ENCODE results near the gene ACSM2A.
"Not testable (repeated sequence)": the region's sequence is repeated elsewhere in the genome, so short reads cannot be mapped to it uniquely, and the experiment has no call there.

ACSM2A gene

DNA sequence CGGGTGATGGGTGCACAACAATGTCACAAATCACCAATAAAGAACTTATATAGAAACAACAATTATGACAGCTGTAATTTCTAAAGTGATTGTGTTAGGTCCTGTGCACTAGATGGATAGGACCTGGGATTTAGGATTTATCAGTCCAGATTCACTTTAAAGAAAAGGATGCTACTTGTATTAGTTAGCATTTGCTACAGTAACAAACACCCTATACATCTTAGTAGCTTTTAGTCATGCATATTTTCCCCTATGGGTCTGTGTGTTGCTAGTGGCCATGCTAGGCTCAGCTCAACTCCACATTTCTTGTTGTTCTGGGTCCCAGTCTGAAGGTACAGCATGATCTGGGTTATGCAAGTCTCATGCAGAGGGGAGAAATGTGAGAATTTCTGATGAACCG, 7.9 kb downstream of the ACSM2A start:
- DNase-seq: not testable (repeated sequence)

DNA sequence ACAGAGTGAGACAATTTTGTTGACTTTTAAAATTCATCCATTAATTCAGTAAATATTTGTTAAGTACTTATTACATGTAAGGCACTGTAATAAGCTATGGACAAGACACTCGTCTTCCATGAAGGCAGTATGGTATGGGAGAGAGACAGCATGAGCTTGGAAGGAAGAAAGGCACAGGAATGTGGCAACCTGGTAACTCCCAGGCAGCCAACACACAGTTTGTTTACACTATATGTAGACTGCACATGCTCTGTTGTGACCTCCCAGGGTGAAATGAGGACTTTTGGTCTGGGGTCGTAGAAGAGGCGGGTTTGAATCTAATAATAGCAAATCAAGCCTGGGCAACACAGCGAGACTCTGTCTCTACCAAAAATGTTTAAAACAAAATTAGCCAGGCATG, 9.0 kb downstream of the ACSM2A start:
- DNase-seq: not testable (repeated sequence)

- DNase-seq: not testable (repeated sequence)
Observed at GRCh38 chr16:20468954-20469353, 17.6 kb downstream of the ACSM2A start.

GRCh38 chr16:20469930-20470329, 18.6 kb downstream of the ACSM2A start:
- DNase-seq: not testable (repeated sequence)

DNA sequence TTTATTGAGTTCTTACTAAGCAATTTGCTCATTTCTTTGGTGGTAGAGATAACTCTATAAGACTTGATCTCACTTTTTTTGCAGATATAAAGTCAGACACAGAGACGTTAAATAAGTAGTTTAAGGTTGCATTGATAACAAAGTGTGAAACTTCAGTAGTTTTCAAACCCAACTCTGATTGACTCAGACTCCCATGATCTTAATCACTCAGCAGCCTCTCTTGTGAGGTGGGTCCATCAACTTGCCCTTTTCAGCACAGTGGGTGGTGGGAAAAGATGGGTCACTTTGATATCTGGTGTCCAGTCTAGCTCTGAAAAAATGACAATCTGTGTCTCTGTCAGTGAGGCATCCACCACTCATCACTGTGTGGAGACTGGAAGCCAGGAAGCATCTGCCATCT, 19.4 kb downstream of the ACSM2A start:
- DNase-seq: not testable (repeated sequence)

GRCh38 chr16:20477188-20477744, 25.9 kb downstream of the ACSM2A start:
- DNase-seq: not testable (repeated sequence)

- not testable (repeated sequence) for DNase-seq
Observed at GRCh38 chr16:20483989-20484388, 32.7 kb downstream of the ACSM2A start.

DNA sequence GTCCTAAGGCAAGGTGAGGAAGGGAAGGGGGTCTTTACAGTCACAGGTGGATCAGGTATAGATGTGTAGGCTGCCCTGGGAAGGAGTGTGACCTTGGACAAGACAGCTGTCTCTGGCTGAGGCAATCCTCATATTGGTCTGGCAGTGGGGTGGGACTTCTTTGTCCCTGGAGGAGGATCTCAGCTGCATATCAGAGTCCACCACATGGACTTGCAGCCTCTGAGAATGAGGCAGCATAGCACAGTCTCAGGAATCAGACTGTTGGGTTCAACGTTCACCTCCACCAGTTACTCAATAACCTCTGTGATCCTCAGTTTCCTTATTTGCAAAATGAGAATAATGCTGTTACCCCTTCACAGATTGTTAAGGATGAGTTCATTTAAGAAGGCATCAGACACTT, 33.4 kb downstream of the ACSM2A start:
- DNase-seq: no peak

DNA sequence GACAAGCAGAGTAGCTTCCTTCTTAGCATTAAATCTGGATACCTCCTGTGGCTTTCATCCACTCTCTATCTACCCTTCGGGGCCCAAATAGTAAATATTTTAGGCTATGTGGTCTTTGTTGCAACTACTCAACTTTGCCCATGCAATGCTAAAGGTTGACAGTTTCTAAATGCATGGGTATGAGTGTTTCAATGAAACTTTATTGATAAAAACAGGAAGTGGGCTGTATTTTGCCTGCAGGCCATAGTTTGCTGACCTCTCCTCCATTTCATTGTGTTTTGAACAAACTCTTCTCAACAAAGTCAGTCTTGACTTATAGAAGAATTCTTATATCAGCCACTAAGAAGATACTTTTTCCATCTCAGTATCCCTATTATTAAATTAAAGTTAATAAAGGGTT, 34.1 kb downstream of the ACSM2A start:
- DNase-seq: no peak

- DNase-seq: not testable (repeated sequence)
Observed at GRCh38 chr16:20490994-20491393, 39.7 kb downstream of the ACSM2A start.

DNA sequence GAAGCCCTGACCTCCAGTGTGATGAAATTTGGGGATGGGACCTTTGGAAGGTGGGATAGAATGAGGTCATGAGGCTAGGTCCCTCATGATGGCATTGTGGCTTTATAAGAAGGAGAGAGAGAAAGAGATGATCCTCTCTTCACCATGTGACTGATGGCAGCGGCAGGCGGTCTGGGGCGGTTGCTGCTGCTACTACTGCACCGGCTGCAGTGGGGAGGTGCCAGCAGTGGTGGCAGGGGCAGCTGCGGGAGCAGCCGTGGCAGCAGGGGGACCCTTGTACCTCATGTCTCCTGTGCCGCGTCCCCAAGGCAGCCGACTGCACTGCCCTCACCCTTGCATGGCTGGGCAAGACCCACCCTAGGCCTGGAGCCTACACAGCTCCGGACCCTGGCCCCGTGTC, 40.1 kb downstream of the ACSM2A start:
- DNase-seq: not testable (repeated sequence)

DNA sequence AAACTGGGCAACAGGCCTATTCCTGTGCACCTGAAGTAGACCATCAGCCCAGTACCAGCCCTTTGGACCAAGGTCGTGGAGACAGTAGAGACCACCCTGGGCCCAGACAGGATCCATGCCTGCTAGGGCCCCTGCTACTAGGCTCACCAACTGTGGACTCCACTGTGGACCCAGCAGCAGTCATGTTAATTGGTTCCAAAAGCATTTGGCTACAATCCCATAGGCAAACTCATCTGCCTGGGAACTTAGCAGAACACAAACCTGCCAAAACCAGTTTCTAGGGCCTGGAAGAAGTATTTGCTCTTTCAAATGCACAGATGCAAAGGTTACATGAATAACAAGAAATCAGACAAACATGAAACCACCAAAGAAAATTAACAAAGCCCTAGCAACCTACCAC, 53.1 kb downstream of the ACSM2A start:
- no peak for DNase-seq

DNA sequence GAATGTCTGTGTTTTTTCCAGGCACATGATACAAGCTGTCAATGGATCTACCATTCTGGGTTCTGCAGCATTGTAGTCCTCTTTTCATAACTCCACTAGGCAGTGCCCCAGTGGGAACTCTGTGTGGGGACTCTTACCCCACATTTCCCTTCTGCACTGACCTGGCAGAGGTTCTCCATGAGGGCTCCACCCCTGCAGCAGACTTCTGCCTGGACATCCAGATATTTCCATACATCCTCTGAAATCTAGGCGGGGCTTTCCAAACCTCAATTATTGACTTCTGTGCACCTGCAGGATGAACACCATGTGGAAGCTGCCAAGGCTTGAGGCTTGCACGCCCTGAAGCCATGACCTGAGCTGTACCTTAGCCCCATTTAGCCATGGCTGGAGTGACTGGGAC, 56.0 kb downstream of the ACSM2A start:
- DNase-seq: no peak

DNA sequence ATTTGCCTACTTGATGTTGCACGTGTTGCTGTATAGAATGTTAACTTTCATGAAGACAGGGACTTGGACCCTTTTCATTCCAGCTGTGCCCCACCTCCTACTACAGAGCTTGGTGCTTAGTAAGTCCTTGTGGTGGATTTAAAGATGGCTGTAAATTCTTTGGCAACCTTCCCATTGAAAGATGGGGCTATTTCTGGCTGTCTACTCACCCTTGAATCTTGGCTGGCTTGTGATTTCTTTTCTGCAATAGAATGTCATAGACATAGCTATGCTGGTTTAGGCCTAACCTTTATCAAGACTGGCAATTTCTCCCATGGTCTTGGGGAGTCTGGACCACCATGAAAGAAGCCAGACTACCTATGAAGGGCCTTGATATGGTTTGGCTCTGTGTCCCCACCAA, 59.0 kb downstream of the ACSM2A start:
- no peak for DNase-seq

DNA sequence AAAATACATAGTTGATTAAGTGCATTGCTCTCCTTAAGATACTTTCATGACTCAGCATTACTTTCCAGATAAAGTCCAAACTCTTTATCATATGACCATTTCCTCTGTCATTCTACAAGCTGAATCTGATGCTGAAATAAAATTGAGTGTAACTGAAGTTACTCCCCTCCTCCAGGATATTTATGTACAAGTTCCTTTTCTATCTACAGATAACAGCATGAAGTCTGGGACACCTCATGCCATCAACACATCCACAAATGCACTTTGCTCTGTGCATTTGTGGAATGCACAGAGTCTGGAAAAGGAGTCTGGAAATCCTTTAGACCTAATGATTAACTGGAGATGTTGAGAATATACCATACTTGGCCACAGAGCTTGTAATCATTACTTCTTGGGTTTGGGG, 64.4 kb downstream of the ACSM2A start:
- DNase-seq: no peak

DNA sequence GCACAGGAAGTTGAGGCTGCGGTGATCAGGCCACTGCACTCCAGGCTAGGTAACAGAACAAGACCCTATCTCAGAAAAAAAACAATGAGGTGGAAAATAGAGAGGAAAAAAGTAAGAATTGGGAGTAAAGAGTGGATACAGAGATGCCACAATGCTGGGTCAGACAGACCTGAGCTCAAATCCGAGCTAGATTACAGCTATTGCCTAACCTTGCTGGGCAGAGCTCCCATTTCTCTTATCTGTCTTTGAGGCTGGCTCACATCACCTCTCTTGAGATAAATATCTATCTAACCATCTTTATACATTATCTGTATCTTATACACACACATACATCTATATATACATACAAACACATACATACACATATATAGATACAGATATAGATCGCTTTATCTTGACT, 65.8 kb downstream of the ACSM2A start:
- no peak for DNase-seq

GRCh38 chr16:20519231-20519630, 67.9 kb downstream of the ACSM2A start:
- DNase-seq: no peak

DNA sequence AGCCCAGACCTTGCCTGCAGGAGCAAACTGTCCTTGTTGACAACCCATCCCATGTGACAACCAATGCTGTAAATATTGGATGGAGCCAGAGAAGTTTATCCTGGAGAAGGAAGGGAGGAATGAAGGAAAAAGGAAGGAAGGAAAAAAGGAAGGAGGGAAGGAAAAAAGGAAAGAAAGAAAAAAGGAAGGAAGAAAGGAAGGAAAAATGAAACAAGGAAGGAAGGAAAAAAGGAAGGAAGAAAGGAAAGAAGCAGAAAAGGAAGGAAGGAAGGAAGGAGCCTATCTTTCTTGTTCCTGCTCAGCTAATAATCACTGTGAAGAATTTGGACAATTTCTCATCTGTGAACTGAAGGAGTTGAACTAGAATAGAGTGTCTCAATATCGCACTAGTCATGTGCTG, 68.8 kb downstream of the ACSM2A start:
- no peak for DNase-seq

- not testable (repeated sequence) for DNase-seq
Observed at GRCh38 chr16:20531795-20532194, 80.5 kb downstream of the ACSM2A start.

GRCh38 chr16:20532284-20532792, 81.0 kb downstream of the ACSM2A start:
- not testable (repeated sequence) for DNase-seq

- DNase-seq: not testable (repeated sequence)
Observed at GRCh38 chr16:20536669-20537068, 85.3 kb downstream of the ACSM2A start.

Measured in activated effector memory CD4-positive, alpha-beta T cell treated with Interleukin-2 at 50 U/mL for 16 hours (primary cell).